Endometrium (tissue), 2 donors: Measurements from ENCODE around the gene SGCB.

Experiments used
- FAIRE-seq: peaks from 2 replicates; lab custom pipeline; 2012; peaks lifted over from hg19 to GRCh38; lab: Jason Lieb, UNC
- donor health status: control.
- donor health status: control.

SGCB gene

GRCh38 chr4:52019936-52020657 lies 18.0 kb downstream of the SGCB start, which contains the start of gene LRRC66:
TSS of gene LRRC66 (minus strand) at chr4:52020363. CDS start at chr4:52017613, 2,750 bp downstream.
- FAIRE-seq: no peak

- FAIRE-seq: no peak
These were observed 20.3 kb downstream of the SGCB start for GRCh38 chr4:52017814-52018213.

GRCh38 chr4:52016981-52017380 lies 21.1 kb downstream of the SGCB start:
- no peak for FAIRE-seq

GRCh38 chr4:52015366-52015765 lies 22.7 kb downstream of the SGCB start:
- no peak for FAIRE-seq

- no peak for FAIRE-seq
These were observed 23.2 kb downstream of the SGCB start for GRCh38 chr4:52014903-52015302.

- no peak for FAIRE-seq
These were observed 25.4 kb downstream of the SGCB start for GRCh38 chr4:52012651-52013050.

- FAIRE-seq: no peak
These were observed 27.1 kb downstream of the SGCB start for GRCh38 chr4:52010986-52011385.

- no peak for FAIRE-seq
These were observed 31.2 kb downstream of the SGCB start for GRCh38 chr4:52006887-52007286.

GRCh38 chr4:52005604-52006273 lies 32.4 kb downstream of the SGCB start:
- no peak for FAIRE-seq

GRCh38 chr4:52004414-52004813 lies 33.7 kb downstream of the SGCB start:
- FAIRE-seq: no peak

GRCh38 chr4:52001616-52002015 lies 36.5 kb downstream of the SGCB start:
- FAIRE-seq: no peak

- no peak for FAIRE-seq
These were observed 38.8 kb downstream of the SGCB start for GRCh38 chr4:51999250-51999649.

- FAIRE-seq: no peak
These were observed 39.3 kb downstream of the SGCB start for GRCh38 chr4:51998837-51999236.

GRCh38 chr4:51997647-51998046 lies 40.5 kb downstream of the SGCB start:
- no peak for FAIRE-seq

GRCh38 chr4:51995647-51996220 lies 42.4 kb downstream of the SGCB start:
- FAIRE-seq: no peak
